HUES64 (cell line): Measurements from ENCODE around the gene B3GALT4.

ENCODE experiments used
- H3K27ac ChIP-seq: 2 replicates; pipeline ENCODE4 v1.7.0; 2013; ENCODE audit warnings: low read depth, low read length, inconsistent platforms
- H3K27me3 ChIP-seq: 2 replicates; pipeline ENCODE4 v1.6.1; 2013; ENCODE audit warnings: mild to moderate bottlenecking, low read length; ENCODE audit not compliant: insufficient read depth
- H3K36me3 ChIP-seq: 2 replicates; pipeline ENCODE4 v1.6.1; 2013; ENCODE audit warnings: mild to moderate bottlenecking, low read length; ENCODE audit not compliant: insufficient read depth
- H3K4me1 ChIP-seq: 2 replicates; pipeline ENCODE4 v1.6.1; 2013; ENCODE audit warnings: mild to moderate bottlenecking, low read length, moderate library complexity; ENCODE audit not compliant: insufficient read depth
- H3K4me3 ChIP-seq: 2 replicates; pipeline ENCODE4 v1.5.1; 2013; ENCODE audit warnings: mild to moderate bottlenecking, low read length, moderate library complexity
- H3K9ac ChIP-seq: 2 replicates; pipeline ENCODE4 v1.6.1; 2013; ENCODE audit warnings: mild to moderate bottlenecking, low read depth, low read length
- H3K9me3 ChIP-seq: 2 replicates; pipeline ENCODE4 v1.6.1; 2013; ENCODE audit warnings: low read depth, low read length; ENCODE audit not compliant: insufficient read depth
- WGBS: fragments of 150-250, 120-280 bp; methylation state at CpG from one replicate; pipeline ENCODE4 v1.1.7; 2013; ENCODE audit warnings: missing lambda C conversion rate; 5-methylcytosine and 5-hydroxymethylcytosine counted together

B3GALT4 gene

DNA sequence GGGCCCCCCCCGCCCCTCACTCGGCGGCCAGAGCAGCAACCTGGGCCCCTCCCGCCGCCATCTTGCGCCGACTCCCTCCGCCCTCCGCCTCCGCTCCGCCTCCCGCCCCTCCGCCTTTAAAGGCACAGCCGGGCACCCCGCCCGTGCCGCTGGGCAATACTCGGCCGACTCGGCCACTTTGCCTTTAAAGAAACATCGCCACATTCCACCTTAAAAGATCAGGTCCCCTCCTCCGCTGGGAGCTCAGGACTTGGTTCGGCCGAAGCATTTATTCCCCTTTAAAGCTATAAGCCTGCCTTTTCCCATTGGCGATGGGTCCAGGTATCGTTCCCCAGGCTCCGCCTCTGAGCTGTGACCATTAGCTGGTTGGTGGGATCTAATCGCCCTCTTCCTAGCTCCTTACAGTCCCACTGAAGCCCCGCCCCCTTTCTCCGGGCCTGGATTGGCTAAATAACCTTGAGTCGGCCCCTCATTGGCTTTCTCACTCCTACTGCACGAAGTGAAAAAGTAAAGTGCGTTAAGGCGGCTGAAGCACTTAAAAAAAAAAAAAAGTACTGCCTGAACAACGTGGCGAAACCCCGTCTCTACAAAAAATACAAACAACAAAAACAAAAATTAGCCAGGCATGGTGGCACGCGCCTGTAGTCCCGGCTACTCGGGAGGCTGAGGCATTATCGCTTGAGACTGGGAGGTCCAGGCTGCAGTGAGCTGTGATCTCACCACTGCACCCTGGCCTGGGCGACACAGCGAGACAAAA lies 40.9 kb downstream of the B3GALT4 start, which contains the start of gene ZBTB22:
Gene ZBTB22, minus strand, starts transcription at position 76 of the 757 bp plus-strand sequence. CDS start 828 bp downstream, outside the sequence.
- peak within 1 kb of the TSS; percentile 98 for H3K4me3 ChIP-seq
- H3K4me1 ChIP-seq, result peaks cover 21% of the 10 kb centered on the region
- 3% methylated on average over 43 of the region's 44 CpGs for WGBS
- no peaks in the 10 kb centered on the region for H3K27me3 ChIP-seq
- peak within 1 kb of the TSS; percentile 93 for H3K27ac ChIP-seq
- no peaks in the 10 kb centered on the region for H3K9me3 ChIP-seq
- peaks cover 33% of the 10 kb centered on the region for H3K36me3 ChIP-seq
- peak within 1 kb of the TSS; percentile 87 for H3K9ac ChIP-seq

DNA sequence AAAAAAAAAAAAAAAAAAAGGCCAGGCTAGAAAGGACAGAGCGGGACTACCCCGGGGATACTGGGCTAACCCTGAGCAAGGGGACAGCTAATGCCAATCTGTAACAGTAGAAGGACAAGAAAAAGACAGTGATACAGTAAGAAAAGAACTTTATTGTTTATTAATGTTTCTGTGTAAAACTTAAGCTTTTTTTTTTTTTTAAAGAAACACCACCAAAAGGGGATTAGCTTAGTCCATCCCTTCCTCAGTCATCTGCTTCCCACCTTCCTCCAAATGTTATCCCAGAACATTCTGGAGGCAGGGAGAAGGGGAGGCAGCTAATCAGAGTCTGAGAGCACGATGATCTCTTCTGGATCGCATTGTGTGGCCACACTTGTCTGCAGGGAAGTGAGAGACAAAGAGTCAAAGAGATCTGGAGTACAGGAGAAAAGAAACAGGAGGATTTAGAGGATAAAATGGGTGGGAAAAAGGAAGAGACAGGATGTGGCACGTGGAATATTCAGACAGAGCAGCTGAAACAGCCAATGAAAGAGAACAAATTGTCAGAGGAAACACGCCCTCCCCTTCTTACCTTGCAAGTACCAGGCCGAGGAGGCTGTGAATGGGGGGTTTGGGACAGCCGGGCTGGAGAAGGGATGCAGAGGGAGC lies 41.6 kb downstream of the B3GALT4 start:
- peak overlapping the region; percentile 93 for H3K27ac ChIP-seq
- peak overlapping the region; percentile 98 for H3K4me3 ChIP-seq
- H3K36me3 ChIP-seq, result peaks cover 33% of the 10 kb centered on the region
- 68% methylated on average over 8 of the region's 8 CpGs for WGBS
- peak overlapping the region; percentile 87 for H3K9ac ChIP-seq
- H3K27me3 ChIP-seq, result no peaks in the 10 kb centered on the region
- H3K4me1 ChIP-seq, result peaks cover 21% of the 10 kb centered on the region
- H3K9me3 ChIP-seq, result no peaks in the 10 kb centered on the region

DNA sequence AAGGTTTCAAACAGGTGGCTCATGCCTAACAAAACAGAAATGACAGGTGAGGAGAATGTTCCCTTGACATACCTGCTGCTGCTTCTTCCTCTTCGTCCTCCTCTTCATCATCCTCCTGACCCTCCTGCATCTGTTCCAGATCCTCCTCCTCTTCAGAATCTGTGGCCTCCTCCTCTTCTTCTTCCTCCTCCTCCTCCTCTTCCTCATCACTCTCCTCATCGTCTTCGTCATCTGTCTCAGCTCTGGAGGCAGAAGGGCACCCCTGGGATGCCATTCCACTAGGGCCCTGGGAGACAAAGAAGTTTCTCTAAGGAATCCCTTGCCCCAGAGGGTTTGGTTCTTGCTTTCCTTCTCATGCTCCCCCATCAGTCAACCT lies 43.0 kb downstream of the B3GALT4 start:
- H3K27me3 ChIP-seq, result no peaks in the 10 kb centered on the region
- peaks cover 25% of the 10 kb centered on the region for H3K4me1 ChIP-seq
- peaks cover 33% of the 10 kb centered on the region for H3K36me3 ChIP-seq
- no peak overlapping the region; the same call in 1 of the 2 replicates for H3K27ac ChIP-seq
- no peak overlapping the region for H3K9ac ChIP-seq
- no peak overlapping the region for H3K4me3 ChIP-seq
- WGBS, result 94% methylated on average over 3 of the region's 3 CpGs
- H3K9me3 ChIP-seq, result no peaks in the 10 kb centered on the region

DNA sequence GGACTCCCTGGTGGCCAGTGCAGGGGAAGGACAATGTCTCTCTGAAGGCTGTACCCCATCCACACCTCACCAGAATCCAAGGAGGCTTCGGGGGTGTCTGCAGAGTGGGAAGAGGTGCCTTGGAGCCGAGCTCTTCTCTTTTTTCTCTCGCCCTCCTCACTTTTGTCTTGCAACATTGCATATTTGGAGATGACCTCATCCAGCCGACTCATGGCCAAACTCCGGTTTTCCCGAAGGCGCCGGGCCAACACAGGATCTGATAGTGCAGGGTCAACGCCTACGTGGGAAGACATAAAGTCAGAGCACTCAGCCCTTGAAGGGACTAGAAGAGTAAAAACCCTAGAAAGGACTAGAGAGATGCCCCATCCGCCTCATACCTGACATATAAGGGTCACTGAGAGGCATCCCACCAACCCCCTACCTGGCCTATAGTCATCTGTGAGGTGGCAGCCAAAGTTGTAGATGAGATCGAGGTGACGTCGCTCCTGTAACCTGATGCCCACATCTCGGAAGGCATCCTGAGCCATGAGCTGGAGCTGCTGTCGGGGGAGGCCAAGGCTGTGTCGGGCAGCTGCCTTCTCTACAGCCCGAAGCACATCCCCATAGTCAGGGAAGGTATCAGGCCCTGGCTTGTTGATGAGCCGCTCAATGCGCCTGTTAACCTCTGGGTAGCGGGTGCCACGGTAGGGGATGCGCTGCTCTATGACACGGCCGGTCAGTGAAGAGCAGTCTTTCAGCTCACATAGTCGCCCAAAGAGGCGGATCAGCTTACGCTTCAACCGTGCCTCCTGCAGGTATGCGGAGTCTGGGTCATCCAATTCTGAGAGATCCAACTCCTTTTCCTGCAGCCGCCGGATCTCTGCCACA lies 43.6 kb downstream of the B3GALT4 start:
- H3K9me3 ChIP-seq, result no peaks in the 10 kb centered on the region
- H3K27ac ChIP-seq, result peak overlapping the region; percentile 25; the same call in 1 of the 2 replicates
- peaks cover 33% of the 10 kb centered on the region for H3K36me3 ChIP-seq
- H3K9ac ChIP-seq, result peak overlapping the region; percentile 14; the same call in 1 of the 2 replicates
- H3K27me3 ChIP-seq, result no peaks in the 10 kb centered on the region
- WGBS, result 86% methylated on average over 32 of the region's 32 CpGs
- peaks cover 25% of the 10 kb centered on the region for H3K4me1 ChIP-seq
- peak overlapping the region; percentile 76; the same call in 1 of the 2 replicates for H3K4me3 ChIP-seq

DNA sequence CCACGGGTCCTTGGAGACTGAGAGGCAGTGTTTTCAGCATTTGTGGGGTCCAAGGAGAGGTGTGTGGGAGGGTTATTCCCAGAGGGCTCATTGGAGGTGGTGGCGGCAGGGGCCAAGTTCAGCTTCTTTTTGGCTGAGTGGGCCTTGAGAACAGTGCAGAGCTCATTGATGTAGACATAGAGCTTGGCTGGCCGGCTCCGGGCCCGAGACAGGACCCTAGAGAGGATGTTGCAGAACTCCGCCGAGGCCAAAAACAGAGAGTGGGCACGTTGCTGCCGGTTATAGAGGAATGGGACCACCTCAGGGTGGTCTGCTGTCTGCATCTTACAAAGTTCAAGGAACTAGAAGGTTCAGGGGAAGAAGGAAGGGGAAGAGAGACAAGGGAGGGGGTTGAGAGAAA lies 44.3 kb downstream of the B3GALT4 start:
- peak overlapping the region; percentile 25; the same call in 1 of the 2 replicates for H3K27ac ChIP-seq
- WGBS, result 86% methylated on average over 9 of the region's 9 CpGs
- no peaks in the 10 kb centered on the region for H3K27me3 ChIP-seq
- no peak overlapping the region for H3K9ac ChIP-seq
- no peaks in the 10 kb centered on the region for H3K9me3 ChIP-seq
- H3K4me1 ChIP-seq, result peaks cover 25% of the 10 kb centered on the region
- H3K36me3 ChIP-seq, result peaks cover 33% of the 10 kb centered on the region
- H3K4me3 ChIP-seq, result peak overlapping the region; percentile 76

DNA sequence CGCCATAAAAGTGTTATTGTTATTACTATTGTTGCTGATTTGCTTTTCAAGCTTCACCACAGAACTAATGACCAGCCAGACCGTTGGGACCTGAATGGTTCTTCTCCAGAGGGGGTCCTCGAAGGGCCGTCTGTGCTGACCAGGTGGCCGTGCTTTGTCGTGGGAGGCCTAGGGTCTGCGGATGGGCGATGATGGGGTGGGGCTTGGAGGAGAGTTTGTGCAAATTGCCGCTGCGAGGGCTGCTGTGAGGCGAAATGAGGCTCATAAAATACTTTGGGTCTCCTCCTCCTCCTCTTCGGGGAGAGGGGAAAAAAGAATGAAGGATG lies 46.7 kb downstream of the B3GALT4 start:
- Histone ChIP-seq H3K4me1 (peaks cover 21% of the 10 kb centered on the region), H3K36me3 (peaks cover 29% of the 10 kb centered on the region), H3K27ac (peak overlapping the region; percentile 80), H3K9ac (peak overlapping the region; percentile 37), H3K9me3 (no peaks in the 10 kb centered on the region), H3K27me3 (no peaks in the 10 kb centered on the region), H3K4me3 (peak overlapping the region; percentile 76)
- 4% methylated on average over 11 of the region's 12 CpGs for WGBS

DNA sequence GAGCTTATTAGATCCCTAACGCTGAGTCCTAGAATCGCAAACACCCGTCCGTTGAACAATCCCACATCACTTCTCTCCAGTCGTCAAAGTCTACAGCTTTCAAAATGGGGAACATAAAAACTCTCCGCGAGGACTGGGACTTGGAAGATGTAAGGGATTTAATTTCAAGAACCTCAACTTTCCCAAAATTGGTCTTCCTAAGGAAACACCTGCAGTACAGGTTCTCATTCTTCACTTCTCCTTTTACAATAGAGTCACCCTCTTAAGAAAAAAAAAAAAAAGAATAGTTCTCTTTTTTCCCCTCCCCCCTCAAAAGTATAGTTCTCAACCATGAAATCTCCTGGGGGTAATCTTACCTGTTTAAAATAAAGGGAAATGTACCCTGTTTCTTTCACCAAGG lies 47.2 kb downstream of the B3GALT4 start:
- WGBS, result 63% methylated on average over 7 of the region's 7 CpGs
- no peaks in the 10 kb centered on the region for H3K27me3 ChIP-seq
- peaks cover 24% of the 10 kb centered on the region for H3K36me3 ChIP-seq
- H3K9me3 ChIP-seq, result no peaks in the 10 kb centered on the region
- H3K4me1 ChIP-seq, result peaks cover 17% of the 10 kb centered on the region
- peak overlapping the region; percentile 37; the same call in 1 of the 2 replicates for H3K9ac ChIP-seq
- H3K27ac ChIP-seq, result no peak overlapping the region
- peak overlapping the region; percentile 76 for H3K4me3 ChIP-seq
